Hippocampal formation (tissue), 2 donors: ENCODE data around the gene ATP12A.

Experiments
- DNase-seq, 2 donors: peaks; one replicate each; lab custom pipeline; 2025; lab: John Stamatoyannopoulos, UW

ATP12A gene

DNA sequence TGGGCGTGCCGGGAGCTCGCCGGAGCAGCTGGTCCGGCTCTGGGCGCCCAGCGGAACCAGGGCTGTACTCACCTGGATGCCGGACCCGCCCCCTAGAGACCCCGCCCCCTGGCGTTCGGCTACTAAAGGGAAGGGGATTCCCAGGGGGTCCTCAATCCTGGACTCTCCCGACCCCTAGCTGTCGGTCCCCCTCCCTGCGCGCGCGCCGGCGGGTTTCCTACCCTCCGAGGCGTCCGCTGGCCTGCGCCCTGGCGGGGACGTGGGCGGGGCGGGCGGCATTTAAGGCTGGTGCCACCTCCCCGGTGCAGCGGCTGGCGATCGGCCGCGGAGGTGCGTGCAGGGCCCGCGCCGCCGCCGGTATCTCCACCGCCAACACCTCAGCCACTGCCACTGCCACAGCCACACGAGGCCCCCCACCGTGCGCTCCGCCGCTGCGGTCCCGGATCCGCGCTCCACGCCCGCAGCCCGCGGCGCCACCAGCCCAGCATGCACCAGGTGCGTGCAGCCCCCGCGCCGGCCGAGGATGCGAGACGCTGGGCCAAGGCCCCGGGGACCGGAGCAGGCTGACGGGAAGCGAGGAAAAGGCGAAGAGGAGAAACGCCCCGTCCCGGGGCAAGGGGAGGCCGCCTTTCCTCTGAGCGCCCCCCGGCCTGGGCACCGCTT lies at the start of gene ATP12A:
Gene ATP12A (plus strand): TSS at position 151 of the 663 bp plus-strand sequence. CDS start 336 bp downstream, at position 487.
- DNase-seq: no peak

DNA sequence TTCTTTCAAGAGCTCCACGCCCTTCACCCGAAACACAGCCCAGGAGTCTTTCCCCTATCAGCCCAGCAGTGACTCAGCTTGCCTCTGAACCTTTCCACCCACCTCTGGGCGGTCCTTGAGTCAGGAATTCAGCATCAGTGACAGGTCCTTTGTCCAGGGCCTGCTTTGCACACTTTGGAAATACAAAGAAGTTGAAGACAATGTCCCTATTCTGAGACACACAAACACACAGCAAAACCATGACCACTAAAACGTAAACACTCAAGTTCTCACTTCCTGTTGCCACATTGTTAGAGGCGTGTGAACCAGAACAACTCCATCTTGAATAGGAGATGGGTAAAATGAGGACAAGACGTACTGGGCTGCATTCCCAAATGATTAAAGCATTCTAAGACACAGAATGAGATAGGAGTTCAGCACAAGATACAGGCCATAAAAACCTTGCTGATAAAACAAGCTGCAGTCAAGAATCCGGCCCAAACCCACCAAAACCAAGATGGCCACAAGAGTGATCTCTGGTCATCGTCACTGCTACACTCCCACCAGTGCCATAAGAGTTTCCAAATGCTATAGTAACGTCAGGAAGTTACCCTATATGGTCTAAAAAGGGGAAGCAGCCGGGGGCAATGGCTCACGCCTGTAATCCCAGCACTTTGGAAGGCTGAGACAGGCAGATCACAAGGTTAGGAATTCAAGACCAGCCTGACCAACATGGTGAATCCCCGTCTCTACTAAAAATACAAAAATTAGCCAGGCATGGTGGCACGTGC lies 49.2 kb upstream of the ATP12A start:
- DNase-seq: no peak

DNA sequence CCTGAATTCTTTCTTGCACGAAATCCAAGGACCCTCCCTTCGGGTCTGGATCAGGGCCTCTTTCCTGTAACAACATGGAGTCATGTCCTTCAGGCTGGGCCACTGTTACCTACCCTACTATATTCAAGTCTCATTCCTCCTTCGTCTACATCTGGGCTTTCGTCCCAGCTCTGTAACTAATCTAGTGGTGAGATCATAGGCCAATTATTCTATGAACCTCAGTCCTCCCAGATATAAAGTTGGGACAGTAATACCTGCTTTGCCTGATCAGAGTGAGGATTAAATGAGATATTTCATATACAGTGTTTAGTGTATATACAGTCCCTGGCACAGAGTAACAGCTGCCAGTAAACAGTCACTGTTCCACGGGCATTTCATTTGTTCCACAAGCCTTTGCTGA lies 48.3 kb upstream of the ATP12A start:
- DNase-seq: no peak

DNA sequence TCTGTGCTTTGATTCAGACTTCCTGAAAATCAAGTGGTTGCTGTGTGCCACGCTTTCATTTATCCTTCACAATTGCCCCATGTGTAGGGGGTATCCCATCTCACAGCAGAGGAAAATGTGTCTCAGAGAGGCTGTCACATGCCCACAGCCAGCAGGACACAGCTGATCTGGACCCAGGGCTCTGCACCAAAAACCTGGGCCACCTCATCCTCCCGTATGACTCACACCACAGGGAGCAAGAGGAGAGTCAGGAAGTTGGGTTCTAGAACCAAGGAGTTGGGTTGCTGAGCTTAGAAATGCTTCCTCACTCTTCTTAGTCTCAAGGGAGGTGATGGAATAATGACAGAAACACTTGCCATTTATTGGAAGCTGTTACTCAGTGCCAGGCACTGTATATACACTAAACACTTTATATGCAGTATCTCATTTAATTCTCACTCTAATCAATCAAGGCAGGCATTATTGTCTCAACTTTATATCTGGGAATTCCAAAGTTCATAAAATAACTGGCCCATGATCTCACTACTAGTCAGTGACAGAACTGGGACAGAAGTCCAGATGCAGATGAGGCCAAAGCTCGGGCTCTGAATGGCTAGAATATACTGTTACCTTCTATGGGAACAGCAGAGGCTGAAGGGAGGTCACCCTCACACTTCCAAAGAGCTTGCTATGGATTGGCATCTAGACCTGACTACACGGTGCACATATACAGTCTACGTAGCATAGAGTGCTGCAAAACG lies 47.7 kb upstream of the ATP12A start:
- DNase-seq: no peak

DNA sequence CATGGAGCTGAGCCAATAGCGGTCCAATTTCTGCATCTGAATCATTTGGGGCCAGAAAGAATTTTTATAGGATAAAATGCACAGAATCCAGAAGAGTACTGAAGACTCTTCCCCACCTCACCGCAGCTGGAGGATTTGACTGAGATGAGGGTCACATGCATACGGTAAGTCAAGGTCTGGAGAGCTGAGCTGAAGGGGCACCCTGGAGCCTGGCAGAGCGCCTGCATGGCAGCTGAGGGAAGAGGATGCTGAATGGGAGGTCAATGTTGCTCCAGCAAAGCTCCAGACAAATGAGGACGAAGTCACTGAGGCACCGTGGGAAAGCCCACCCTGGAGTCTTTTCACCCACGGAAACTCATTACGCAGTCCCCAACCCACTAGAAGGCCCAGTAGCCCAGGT lies 43.4 kb upstream of the ATP12A start:
- no peak for DNase-seq

DNA sequence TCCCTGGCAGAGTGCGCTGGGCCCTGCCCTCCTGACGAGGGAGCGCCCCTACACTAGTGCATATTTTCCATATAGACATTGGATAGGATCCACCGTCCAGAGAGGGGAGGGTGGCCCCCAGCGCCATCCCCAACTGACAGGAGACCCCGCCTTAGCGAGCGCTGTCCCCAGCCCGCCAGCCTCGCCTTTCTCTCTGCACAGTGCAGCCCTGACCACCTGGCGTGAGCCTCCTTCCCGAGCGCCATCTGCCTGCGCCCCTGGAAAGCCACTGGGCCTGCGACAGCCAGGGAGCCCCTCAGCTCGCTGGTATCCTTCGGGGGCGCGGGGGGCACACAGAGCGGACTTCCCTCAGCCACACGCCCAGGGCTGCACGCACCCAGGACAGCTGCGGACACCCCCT lies 42.1 kb upstream of the ATP12A start:
- no peak for DNase-seq

DNA sequence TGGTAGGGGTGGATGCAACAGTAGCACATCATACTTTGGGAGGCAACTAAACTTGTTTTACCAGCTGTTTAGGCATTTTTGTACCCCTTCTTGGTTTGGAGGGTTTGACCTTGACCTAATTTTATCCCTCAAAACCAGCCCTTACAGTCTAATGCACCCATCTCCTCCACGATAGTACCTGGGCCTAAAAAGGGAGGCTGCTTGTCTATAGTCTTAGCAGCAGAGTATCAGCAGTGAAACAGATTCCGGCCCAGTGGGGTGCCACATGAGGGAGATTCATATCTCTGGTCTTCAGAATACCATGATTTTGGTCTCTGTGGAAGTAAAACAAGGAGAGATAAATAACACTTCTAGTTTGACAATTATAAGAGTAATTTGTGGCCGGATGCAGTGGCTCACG lies 39.5 kb upstream of the ATP12A start:
- no peak for DNase-seq

DNA sequence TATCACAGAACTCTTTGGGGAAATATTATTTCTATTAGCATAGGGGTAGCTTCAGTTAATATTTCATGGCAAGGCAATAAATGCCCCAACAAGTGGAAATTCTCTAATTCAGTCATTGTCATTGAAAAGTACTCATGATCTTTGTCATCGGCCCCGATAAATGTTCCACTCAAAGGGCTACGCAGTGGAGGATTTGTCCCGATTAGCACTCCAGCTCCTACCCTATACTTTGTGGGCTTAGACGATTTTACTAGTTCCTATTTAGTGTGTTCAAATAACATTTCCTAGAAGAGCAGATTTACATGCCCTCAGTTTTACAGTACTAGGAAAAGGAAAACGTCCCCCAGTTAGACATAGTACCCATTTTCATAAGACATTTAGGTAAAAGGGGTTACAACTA lies 38.0 kb upstream of the ATP12A start:
- no peak for DNase-seq

DNA sequence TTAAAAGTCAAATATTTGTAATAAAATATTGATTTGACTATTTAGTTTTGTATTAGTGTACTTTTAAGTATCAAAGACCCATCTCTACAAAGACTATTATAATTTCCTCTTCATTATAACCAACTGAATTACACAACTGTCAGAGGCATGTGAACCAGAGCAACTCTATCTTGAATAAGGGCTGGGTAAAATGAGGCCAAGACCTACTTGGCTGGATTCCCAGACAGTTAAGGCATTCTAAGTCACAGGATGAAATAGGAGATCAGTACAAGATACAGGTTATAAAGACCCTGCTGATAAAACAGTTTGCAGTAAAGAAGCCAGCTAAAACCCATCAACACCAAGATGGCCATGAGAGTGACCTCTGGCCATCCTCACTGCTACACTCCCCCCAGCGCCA lies 36.2 kb upstream of the ATP12A start:
- no peak for DNase-seq

DNA sequence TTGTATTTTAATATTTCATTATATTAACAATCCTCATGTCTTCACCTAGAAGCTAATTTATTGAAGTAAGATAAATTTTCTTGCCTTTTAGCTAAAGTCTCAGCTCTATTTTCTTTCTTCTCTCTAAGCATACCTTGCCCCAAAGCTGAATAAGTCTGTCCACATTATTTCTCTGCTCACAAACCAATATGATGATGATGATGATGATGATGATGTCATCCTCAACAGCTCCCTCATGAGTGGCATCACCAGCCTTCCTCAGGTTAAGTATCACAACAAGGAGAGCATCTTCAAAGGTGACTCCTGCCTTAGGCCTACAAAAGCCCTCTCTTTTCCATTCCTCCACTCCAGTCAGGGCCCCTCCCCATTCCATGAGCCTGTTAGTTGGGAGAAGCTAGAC lies 31.9 kb upstream of the ATP12A start:
- no peak for DNase-seq

DNA sequence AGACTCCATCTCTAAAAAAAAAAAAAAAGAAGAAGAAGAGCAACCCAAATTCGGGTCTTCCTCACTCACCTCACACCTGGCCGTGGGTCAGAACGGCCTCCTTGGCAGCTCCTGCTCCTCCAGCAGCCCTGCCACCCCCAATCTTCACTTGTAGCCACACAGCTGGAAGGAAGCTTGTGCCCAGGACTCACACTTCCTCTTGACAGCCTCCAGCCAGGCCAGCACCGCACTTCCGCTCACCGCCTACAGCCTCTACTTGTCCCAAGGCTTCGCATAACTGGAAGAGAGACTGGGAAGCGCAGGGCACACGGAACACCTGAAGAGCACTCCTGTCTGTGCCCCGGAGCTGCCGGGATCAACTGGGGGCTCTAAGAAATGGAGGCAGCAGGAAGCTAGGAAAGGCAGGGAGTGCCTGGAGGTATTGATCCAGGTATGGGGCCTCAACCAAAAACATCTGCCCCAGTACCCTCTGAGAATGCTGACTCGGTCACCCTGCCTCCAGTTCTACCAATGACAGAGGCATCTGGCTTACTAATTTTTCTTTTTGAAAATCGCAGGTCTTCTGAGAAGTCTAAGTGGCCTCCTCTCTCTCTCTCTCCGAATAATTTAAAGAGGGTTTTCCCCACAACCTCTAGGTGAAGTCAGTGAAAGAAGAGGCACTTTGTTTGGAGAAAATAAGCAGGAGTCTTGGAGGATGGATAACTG lies 31.1 kb upstream of the ATP12A start:
- DNase-seq: no peak

DNA sequence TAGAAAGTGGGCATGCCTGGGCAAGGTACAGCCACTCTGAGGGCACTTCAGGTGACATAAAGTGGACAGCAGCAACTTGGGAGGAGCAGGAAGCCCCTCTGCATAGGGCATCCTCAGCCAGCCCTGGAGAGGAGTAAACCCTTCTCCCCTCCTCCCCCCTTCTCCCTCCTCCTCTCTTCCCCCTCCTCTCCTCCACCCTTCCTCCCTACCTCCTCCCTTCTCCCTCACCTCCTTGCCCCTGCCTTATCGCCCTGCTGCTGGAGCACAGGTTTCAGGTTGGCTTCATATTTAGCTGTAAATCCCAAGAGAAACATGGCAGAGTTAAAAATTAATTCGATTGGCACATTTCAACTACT lies 30.5 kb upstream of the ATP12A start:
- no peak for DNase-seq

DNA sequence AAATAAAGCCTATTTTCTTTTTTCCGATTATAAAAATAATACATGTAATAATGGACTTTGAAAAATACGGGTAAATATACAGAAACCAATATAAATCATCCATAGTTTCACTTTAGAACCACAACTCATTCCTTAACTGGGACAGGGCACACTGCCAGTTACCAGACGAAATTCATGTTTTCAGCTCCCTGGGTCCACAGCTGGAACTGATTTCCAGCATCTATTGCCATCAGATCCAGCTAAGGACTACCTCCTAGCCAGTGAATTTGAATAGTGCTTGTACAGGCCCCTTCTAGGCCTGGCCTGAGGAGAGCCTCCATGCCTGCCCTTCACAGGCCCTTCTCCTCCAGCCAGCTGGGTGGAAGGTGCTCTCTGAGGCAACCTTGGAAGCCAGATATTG lies 30.0 kb upstream of the ATP12A start:
- no peak for DNase-seq

DNA sequence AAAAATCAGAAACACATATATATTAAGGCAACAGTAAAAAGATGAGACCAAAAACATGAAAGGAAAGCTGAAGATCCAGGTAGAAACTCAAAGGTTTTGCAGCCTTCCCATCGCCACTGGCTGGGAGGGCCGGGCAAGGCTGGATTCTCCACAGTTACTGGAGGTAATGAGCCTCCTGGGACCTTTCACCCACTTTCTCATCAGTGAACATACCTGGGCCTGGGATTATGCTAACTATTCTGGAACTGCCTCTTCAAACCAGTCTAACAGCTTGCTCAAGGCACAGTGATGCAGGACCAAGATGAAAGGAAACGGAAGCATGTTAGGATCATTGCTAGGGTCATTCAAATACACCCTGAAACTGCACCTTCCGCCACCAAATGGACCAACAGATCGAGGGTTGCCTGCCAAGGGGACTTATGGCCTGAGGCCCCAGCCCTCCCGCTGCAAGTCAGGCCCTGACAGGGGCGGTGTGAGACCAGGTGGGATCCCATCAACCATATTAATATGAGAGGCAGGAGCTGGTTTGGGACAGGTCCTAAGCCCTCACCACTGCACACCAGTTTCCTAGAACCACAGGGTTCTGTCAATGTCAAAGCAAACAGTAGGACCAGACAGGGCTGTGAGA lies 28.4 kb upstream of the ATP12A start:
- no peak for DNase-seq

DNA sequence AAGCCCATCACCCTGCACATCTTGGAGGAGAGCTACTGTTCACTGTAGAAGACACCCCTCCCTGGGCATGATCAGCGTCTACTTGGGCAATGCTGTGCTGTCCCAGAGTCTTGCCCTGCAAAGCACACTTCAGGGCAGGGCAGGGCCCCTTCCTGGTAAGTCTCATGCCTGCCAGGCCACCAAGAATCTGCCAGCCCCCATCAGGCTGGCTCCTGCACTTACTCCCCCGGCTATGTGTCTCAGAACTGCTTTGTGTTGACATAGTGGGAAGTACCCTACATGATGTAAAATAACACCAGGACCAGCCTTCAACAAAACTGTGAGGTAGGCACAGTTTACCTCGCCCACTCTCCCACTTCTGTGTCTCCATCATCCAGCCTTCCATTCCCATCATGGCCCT lies 27.8 kb upstream of the ATP12A start:
- DNase-seq: no peak

DNA sequence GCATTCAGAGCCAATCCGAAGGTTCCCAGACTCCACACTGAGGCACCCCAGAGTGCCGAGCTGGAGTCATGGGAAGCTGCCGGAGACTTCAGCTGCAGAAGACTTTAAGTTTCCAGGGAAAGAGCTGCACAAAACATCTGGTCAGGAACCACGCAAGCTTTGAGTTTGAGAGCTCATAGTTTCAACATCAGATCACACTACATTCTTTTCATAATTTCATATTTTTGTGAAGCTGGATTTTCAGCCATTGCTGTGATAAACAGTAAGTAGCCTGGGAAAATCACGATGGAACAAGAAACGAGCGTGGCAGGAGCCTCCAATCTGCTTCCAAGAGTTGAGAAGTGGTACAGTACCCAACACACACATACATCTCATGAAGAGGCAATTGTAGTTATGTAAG lies 25.5 kb upstream of the ATP12A start:
- DNase-seq: no peak

DNA sequence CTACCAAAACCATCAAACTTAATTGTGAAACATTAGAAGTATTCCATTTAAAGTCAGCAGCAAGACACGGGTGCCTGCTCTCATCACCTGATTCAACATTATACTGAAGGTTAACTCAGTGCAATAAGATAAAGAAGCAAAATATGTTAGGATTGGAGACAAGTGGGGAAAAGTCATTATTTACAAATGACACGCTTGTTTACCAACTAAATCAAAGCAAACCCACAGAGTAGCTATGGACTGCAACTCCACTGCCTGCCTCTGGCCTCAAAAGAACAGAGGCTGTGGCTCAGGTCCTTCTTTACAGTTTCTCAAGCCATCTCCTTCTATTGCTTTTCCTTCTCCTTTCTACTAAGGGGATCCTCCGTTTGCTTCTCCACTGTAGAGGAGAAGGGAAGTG lies 21.0 kb upstream of the ATP12A start:
- no peak for DNase-seq

DNA sequence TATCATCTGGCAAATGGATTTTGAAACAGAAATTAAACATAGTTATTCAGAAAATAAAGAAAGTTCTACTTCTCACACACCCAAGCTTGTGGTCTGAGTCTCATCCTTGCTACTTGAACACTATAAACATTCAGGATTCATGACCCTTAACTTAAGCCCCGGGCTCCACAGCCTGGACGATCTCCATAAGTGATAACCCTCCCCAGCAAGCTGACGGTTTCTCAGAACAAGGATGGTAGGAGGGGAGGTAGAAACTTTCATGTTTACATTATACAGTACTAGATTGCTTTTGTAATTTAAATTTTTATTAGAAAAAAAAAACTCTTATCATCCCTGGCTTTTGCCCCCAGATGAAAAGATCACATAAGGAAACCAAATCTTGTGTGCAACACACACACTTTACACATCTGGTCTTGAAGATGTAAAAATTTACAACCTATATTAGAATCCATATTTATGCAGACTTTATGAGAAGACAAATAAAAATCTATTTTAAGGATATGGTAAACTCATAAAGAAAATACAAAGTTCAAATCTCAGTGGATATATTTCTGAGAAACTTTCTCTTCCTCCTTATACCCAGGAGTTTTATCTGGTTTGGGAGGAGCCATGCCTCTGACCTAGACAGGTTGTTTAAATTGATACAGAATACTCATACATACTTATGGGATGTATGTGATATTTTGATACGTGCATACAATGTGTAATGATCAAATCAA lies 20.0 kb upstream of the ATP12A start:
- no peak for DNase-seq

DNA sequence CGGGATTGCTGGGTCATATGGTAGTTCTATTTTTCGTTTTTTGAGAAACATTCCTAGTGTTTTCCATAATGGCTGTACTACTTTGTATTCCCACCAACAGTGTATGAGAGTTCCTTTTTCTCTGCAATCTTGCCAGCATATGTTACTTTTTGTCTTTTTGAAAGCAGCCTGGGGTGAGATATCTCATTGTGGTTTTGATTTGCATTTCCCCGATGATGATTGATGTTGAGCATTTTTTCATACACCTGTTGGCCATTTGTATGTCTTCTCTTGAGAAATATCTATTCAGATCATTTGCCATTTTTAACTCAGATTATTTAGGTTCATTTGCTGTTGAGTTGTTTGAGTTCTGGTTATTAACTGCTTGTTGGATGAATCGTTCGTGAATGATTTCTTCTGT lies 18.5 kb upstream of the ATP12A start:
- DNase-seq: no peak

DNA sequence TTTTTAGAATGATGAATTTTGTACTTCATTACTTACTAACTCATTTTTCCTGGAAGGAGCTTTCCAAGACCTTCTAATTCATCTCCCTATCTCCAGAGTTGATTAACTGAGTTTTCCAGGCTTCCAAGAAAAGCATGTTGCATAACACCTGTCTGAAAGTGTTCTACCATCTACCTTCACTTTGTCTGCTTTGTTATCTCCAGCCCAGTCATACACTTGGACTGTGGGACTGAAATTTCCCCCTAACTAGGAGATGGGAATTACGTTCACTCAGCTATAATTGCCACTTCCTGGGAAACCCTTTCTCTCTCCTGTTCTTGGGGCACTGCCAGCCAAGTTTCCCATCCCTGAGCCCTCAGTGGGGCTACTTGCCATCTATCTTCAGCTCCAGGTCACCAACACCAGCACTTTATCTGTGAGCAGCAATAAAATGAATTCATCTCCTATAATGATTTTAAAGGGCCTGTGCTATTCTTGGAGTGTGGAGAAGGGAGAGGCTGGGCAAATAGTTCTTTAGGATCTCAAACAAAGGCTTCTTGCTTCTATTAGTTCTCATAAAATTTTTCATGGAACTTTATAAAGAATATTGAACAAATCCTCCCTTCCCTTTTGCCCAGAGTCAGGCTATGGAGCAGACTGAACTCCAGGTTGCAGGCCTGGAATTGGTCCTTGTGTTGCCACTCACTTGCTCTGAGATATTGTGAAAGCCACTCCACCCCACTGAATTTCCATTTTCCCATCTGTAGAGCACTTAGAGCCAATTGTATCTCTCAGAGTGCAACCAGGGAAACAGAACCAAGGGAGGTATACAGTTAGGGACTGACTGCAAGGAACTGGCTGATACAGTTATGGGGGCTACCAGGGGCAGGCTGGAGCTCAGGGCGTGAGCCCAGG lies 17.8 kb upstream of the ATP12A start:
- no peak for DNase-seq

DNA sequence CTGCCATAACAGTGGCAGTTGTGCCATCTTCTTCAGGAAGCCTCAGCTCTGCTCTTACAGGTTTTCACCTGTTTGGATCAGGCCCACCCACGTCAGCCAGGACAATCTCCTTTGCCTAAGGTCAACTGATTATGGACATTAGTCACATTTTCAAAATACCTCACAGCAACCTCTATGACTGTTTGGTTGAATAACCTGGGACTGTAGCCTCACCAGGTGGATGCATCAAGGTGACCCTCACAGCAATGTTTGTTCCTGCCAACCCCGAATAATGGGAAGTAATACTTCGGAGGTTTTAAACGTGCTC lies 17.2 kb upstream of the ATP12A start:
- no peak for DNase-seq
